EL (cell line): Measurements from ENCODE around the gene KCNT2.

ENCODE experiments used
- DNase-seq: peaks from one replicate; pipeline ENCODE4 v3.0.0-alpha.2; 2016

The KCNT2 gene

GRCh38 chr1:196387766-196388165, 220.5 kb downstream of the KCNT2 start:
- peak; percentile 33 for DNase-seq

GRCh38 chr1:196385109-196385508, 223.1 kb downstream of the KCNT2 start:
- DNase-seq = no peak

GRCh38 chr1:196382383-196382782, 225.9 kb downstream of the KCNT2 start:
- no peak for DNase-seq

DNA sequence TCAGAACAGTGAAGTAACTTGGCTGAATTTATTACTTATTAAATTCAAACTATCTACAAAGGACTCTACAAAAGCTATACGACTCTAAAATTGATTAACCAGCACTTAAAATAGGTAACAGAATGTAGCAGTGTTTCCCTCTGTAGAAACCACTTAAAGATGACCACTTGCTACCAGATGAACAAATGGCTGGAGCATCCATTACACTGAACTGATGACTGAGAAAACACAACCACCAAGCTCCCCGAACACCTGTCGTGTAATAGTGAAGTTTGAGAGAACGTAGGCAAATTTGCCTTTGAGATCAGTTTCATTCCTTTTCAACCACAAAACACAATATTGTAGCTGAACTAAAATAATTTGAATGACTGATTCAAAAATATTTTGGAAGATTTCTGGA, 226.7 kb downstream of the KCNT2 start:
- DNase-seq = no peak

- no peak for DNase-seq
Observed at GRCh38 chr1:196380316-196380715, 227.9 kb downstream of the KCNT2 start.

DNA sequence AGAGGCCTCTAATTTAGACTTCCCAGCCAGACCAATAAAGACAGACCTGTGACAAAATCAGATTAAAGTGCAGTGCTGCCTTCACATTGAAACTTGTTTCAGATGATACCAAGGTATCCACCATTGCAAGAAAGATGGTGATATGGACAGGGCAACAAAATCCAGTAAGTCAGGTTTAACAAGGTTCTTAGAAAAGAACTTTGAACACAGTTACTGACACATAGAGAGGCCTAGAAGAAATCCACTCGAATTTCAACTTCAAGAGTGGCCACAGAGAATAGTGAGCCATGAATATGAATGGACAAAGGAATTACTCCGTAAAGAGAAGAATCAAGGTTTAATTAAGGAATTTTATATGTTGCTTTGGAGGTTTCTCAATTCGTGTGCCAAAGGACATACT, 230.4 kb downstream of the KCNT2 start:
- DNase-seq = no peak

DNA sequence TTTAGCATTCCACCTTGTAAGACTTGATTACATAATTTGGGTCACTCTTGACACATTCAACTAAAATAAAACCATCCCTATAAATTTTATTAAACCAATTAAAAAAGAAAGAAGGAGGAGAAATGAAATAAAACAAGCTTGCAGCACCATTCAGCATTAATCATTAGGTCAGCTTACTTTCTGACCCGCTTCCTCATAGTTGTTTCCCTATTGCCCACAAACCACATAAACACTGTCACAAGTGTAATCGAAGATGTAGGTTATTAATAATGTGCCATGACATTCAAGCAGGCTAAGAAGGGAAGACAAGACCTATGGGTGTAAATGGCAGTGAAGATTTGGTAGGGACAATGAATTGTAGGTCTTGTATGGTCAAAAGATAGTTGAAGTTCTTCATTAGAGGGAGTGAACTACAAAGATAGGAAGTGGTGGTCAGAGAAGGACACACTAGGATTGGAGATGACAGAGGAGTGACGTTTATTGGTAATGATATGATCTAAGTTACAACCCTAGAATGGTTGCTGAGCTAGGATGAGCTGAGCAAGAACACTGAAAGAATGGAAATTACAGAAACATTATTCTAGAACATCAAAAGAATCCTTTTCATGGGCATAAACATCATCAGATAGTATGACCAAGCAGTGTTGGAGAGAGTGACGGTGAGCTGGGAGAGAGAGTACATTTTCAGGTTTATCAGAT, 231.5 kb downstream of the KCNT2 start:
- DNase-seq = no peak

DNA sequence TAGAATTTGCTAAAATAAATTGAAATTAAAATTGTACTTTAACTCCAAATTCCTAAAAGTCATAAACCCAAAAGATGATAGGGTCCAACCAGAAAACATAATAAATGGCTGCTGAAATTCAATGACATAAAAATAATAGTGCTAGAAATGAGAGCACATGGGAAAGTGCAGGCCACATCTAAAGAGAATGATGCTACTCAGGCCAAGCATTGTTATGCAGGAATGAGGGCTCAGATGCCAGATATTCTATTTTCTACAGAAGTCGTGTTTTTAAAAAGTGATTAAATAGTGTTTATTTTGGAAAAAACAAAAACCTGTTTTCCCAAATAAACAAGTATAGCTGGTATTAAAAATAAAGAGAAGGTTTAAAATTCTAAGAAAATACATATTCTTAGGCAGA, 234.4 kb downstream of the KCNT2 start:
- no peak for DNase-seq

DNA sequence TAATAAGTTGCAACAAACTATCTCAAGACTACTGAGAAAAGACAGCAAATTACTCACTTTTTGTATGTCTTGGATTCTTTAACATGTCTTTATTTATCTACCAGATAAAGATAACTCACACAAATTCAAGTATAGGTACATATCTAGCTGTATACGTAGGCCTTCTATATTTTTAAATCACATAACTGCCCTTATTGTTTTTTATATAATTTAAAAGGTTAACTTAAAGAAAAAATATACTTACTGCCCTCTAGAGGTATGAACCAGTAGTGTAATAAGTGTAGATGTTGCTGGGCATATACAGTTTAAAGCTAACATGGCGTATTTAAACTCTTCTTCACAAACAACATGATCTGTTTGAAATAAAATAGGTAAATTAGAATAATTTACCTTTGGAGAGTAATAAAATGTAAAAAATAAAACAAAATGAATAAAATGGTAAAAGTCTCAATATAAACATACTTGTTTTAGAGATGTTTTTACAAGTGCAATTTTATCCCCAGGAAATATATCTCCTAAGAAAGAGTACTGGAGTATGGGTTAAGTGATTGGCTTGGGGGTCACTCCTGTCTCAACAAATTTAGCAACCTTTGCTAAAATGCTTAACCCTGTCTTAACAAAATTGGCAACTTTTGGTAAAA, 235.2 kb downstream of the KCNT2 start:
- DNase-seq = peak; percentile 24

DNA sequence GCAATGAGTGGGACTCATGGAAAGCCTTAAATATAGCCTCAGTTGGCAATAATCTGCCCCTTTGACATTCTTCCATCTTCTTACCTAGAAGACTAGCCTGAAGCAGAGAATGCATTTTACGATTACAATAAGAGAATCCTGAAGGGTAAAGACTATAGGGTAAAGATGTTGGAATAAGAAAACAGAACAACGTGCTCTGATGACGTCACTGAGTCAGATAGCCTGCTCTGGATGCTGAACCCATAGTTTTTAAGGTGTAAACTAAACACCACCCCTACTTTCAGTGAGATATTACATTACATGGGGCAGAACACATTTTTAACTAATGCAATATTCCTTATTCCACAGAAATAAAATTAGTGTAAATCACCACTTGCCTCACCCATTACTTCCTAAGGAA, 240.4 kb downstream of the KCNT2 start:
- no peak for DNase-seq

DNA sequence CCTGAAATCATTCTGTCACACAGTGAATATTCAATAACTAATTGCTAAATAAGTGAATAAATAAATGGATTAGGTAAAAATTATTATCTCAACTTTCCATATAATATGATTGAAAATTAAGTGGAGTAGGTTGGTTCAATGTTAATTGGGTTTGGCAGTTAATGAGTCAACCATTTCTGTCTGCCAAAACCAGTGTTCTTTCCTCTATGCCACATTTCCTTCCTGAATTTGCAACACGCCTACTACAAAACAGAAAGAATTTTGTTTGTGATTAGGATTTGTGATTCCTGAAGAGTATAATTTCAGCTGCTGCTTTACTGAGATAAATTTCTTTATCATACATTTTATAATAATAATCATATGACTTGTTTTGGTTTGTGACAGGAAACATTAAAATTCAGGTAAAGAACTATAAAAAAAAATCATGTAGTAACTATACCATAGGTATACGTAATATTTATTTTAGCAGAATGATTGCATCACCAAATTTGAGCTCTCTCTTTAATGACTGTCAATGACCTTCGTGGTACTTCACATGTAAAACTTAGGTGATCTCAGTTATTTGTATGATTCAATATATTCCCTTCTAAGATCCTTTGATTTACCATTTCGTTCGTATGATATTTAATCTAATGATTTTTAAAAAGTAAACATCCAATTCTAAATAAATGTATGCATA, 241.3 kb downstream of the KCNT2 start:
- no peak for DNase-seq

- DNase-seq = peak; percentile 3
Observed at GRCh38 chr1:196361112-196361714, 247.0 kb downstream of the KCNT2 start.

- DNase-seq = no peak
Observed at GRCh38 chr1:196357913-196358312, 250.3 kb downstream of the KCNT2 start.

DNA sequence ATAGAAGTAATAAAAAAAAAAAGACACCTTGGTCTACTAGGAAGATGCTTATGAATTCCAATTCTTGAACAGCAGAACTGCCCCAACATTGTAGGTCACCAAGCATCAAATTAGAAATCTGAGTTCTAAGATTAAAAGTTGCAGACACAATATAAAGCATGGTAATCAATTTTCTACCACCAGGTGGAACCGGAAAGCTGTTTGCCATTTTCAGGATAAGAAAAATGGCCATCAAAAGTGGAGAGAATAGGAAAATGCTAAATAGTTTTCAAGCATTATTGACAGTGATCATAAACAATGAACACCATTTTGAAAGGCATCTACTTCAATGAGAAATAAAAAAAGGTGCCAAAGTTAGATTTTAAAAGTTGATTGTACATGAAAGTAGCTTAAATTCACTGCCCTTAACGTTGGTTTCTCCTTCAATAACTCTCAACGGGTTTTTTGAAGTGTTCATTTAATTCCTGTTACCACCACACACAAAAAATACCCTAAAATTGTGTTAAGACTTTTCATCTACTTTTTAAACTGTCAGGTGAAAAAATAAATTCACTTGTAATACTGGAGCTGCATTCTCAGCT, 252.9 kb downstream of the KCNT2 start:
- DNase-seq = peak; percentile 27

DNA sequence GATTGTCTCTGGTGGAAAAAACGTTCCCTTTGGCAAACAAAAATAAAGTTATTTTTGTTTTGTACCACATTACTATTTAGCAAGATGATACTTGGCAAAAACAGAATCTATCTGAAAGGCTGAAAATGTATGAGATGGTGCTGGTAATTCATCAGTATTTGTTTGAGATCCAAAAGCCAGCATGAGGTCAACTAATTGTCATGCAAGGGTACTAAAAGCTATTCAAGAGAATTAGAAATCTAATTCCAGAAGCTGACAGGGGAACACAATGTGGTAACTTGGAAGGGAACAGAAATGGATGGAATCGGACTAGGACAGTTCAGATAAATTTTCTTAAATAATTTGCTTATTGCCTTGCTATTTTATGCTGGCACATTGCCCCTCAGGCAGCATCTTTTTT, 263.8 kb downstream of the KCNT2 start:
- no peak for DNase-seq

DNA sequence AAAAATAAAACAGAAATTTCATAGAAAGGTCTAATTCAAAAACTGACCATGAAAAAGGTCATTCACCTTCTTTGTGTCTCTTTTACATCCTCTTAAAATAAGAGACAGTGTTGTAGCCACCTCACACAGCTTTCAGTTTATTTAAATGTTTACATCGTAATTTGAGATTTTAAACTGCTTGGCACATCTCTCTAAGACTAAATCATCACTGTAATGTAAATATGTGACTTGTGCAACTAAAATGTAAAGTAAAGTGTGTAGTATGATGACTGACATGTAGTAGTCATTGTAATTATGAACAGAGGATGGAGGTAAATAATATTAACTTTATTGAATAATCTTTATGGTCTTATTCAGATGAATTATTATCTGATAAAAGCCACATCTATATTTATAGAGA, 283.9 kb downstream of the KCNT2 start:
- no peak for DNase-seq

- no peak for DNase-seq
Observed at GRCh38 chr1:196323869-196324268, 284.4 kb downstream of the KCNT2 start.

- no peak for DNase-seq
Observed at GRCh38 chr1:196319301-196319700, 288.9 kb downstream of the KCNT2 start.

GRCh38 chr1:196317535-196318522, 290.4 kb downstream of the KCNT2 start:
- DNase-seq = peak; percentile 45

DNA sequence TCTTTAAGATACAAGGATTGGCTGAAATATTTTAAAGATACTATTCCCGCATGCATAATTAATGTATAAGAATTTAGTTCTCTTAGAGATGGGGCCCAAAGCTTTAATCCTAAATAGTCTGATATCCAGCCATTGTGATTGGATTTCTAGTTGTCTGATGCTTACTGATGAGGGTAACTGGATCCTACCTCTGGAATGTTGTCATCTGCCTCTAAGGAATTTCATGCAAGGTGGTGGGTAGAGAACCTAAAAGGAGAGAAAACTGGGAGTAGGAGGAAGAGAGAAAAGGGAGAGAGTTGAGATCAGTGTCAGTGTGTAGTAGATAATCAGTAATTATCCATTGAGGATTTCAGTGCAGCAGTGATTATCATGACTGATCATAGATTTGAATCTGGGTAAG, 295.5 kb downstream of the KCNT2 start:
- DNase-seq = no peak

DNA sequence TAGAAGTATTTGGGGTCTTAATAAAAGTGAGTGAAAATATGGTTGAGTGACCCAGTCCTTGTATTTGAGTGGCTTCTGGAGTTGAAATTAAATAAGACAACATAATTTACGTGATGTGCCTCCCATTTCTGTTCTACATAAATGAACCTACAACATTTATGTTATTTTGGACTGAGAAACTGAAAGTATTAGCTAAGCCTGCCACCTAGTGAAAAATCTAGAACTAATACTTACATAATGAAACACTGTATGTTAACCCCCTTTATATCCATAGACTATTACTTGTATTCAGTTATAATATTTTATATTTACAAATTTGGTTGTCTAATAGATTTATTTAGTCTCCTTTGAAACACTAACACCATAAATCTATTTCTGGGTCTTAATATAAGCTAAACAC, 298.9 kb downstream of the KCNT2 start:
- DNase-seq = peak; percentile 42

DNA sequence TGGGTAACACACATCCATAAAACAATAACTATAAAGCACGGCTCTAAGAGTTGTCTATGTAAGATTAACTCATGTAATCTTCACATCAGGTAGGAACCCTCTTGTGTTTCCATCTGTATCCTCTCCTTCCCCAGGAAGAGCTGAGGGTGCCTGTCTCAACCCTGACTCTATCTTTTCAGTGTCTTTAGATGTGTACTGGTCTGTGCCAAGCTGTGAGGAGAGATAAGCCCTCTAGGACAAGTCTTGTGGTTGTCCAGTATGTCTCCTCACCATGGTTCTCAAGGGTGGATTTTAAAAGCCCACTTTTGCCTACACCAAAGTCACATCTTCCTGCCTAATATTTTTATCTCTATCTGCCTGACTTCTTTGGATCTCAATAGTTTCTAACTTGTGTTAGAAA, 300.1 kb downstream of the KCNT2 start:
- DNase-seq = no peak
